Endodermal cell (in vitro differentiated cells): ENCODE results near the gene WDR73. TPM values are rescaled to one million over a fixed set of nuclear protein-coding genes. Genes with fewer than 3 reads are reported as not detected.

Experiments used
- DNase-seq: peaks from one replicate; pipeline ENCODE4 v3.0.0-alpha.2; 2017
- H3K27ac ChIP-seq: 2 replicates; pipeline ENCODE4 v1.5.1; 2013; ENCODE audit warnings: mild to moderate bottlenecking, low read depth, low read length, moderate library complexity
- H3K27me3 ChIP-seq: 2 replicates; pipeline ENCODE4 v1.6.1; 2013; ENCODE audit warnings: mild to moderate bottlenecking, low read length, moderate library complexity; ENCODE audit not compliant: insufficient read depth, control insufficient read depth, poor library complexity, severe bottlenecking
- H3K36me3 ChIP-seq: 2 replicates; pipeline ENCODE4 v1.7.0; 2013; ENCODE audit warnings: mild to moderate bottlenecking, low read length, moderate library complexity; ENCODE audit not compliant: control insufficient read depth, insufficient read depth
- H3K4me1 ChIP-seq: one replicate; pipeline ENCODE4 v1.7.0; 2013; ENCODE audit warnings: low read length; ENCODE audit not compliant: control insufficient read depth, insufficient read depth
- H3K4me3 ChIP-seq: 2 replicates; pipeline ENCODE4 v1.5.1; 2013; ENCODE audit warnings: mild to moderate bottlenecking, low read length, moderate library complexity
- H3K9ac ChIP-seq: 2 replicates; pipeline ENCODE4 v1.6.1; 2013; ENCODE audit warnings: mild to moderate bottlenecking, low read length, moderate library complexity; ENCODE audit not compliant: poor library complexity, severe bottlenecking; ENCODE audit errors: extremely low read depth
- H3K9me3 ChIP-seq: 2 replicates; pipeline ENCODE4 v1.6.1; 2013; ENCODE audit warnings: mild to moderate bottlenecking, low read length, moderate library complexity; ENCODE audit not compliant: control insufficient read depth
- H3K27ac Mint-ChIP-seq: 2 replicates; pipeline ENCODE4 v1.8.0; 2020; ENCODE audit warnings: mixed read lengths
- H3K27me3 Mint-ChIP-seq: 2 replicates; pipeline ENCODE4 v1.8.0; 2021; ENCODE audit warnings: mild to moderate bottlenecking, mixed read lengths; ENCODE audit not compliant: insufficient read depth
- H3K36me3 Mint-ChIP-seq: 2 replicates; pipeline ENCODE4 v1.8.0; 2020; ENCODE audit warnings: low read depth, mixed read lengths
- H3K4me1 Mint-ChIP-seq: 2 replicates; pipeline ENCODE4 v1.8.0; 2020; ENCODE audit warnings: mixed read lengths
- H3K4me3 Mint-ChIP-seq: 2 replicates; pipeline ENCODE4 v1.8.0; 2020; ENCODE audit warnings: mild to moderate bottlenecking, moderate library complexity, mixed read lengths
- H3K9me3 Mint-ChIP-seq: 2 replicates; pipeline ENCODE4 v1.8.0; 2020; ENCODE audit warnings: mild to moderate bottlenecking, mixed read lengths
- CTCF ChIP-seq: fragments of 200-600 bp; sonication (generic); conservative IDR thresholded peaks from 2 replicates; pipeline ENCODE4 v1.5.0; 2021; ENCODE audit warnings: antibody characterized with exemption, mild to moderate bottlenecking
- WGBS, 2 experiments: methylation state at CpG; one replicate each; pipeline versions ENCODE4 v1.1.5 to v1.1.7; 2013; ENCODE audit warnings: missing lambda C conversion rate in 2 of 2, mixed read lengths in 1 of 2; ENCODE audit not compliant: insufficient coverage in 1 of 2, insufficient read length in 1 of 2; 5-methylcytosine and 5-hydroxymethylcytosine counted together
- total RNA-seq, 2 donors: library from RNA; stranded (reverse); fragmentation: NEBNext Ultra II Directional in 1 of 2; extraction: Animal tissue kit (Norgen Biotek cat#: 25700) in 1 of 2; gene quantifications; 2 replicates in 1 of 2; 3 replicates in 1 of 2; pipeline ENCODE4 v1.2.1, GENCODE V29; 2021

Gene WDR73
- total RNA-seq, 2 donors from 2014 or later: 44.1 to 46.8 TPM

- H3K27me3 ChIP-seq: peaks cover 12% of the 10 kb centered on the region
- H3K4me3 ChIP-seq: no peak overlapping the region
- no peak overlapping the region for H3K27ac ChIP-seq
- no peak overlapping the region for H3K4me3 Mint-ChIP-seq
- peaks cover 7% of the 10 kb centered on the region for H3K4me1 Mint-ChIP-seq
- no peaks in the 10 kb centered on the region for H3K9me3 Mint-ChIP-seq
- DNase-seq: peak; percentile 72
- peaks cover 12% of the 10 kb centered on the region for H3K27me3 Mint-ChIP-seq
- peak overlapping the region; percentile 22 for H3K27ac Mint-ChIP-seq
- peaks cover 38% of the 10 kb centered on the region for H3K36me3 Mint-ChIP-seq
- no peak overlapping the region for H3K9ac ChIP-seq
- 79 to 83% methylated on average over 1 to 3 of the region's 3 CpGs for WGBS, 2 experiments
- no peaks in the 10 kb centered on the region for H3K9me3 ChIP-seq
- H3K4me1 ChIP-seq: no peaks in the 10 kb centered on the region
- TF ChIP-seq CTCF: peak; percentile 65
- peaks cover 60% of the 10 kb centered on the region for H3K36me3 ChIP-seq
Measured at GRCh38 chr15:84638103-84638502, 16.0 kb downstream of the WDR73 start.

- Histone ChIP-seq H3K4me3 (peak overlapping the region; percentile 83), H3K27ac (no peak overlapping the region), H3K36me3 (peaks cover 24% of the 10 kb centered on the region), H3K9ac (no peak overlapping the region), H3K9me3 (no peaks in the 10 kb centered on the region), H3K4me1 (no peaks in the 10 kb centered on the region), H3K27me3 (peaks cover 24% of the 10 kb centered on the region)
- 37 to 55% methylated on average over 15 to 23 of the region's 23 CpGs for WGBS, 2 experiments
- H3K4me3 Mint-ChIP-seq: peak overlapping the region; percentile 64
- DNase-seq: no peak
- peaks cover 20% of the 10 kb centered on the region for H3K4me1 Mint-ChIP-seq
- no peak for TF ChIP-seq CTCF
- H3K27ac Mint-ChIP-seq: no peak overlapping the region
- H3K27me3 Mint-ChIP-seq: peaks cover 17% of the 10 kb centered on the region
- H3K9me3 Mint-ChIP-seq: no peaks in the 10 kb centered on the region
- peaks cover 12% of the 10 kb centered on the region for H3K36me3 Mint-ChIP-seq
Measured at GRCh38 chr15:84634228-84634837, 19.8 kb downstream of the WDR73 start.

- H3K9me3 ChIP-seq: no peaks in the 10 kb centered on the region
- TF ChIP-seq CTCF: peak; percentile 21
- 1 to 3% methylated on average over 30 to 105 of the region's 105 CpGs for whole genome bisulfite sequencing, 2 experiments
- no peaks in the 10 kb centered on the region for H3K4me1 ChIP-seq
- Mint-ChIP-seq H3K36me3 (peaks cover 8% of the 10 kb centered on the region), H3K27ac (peak overlapping the region; percentile 61), H3K4me3 (peak overlapping the region; percentile 64), H3K9me3 (no peaks in the 10 kb centered on the region), H3K4me1 (peaks cover 20% of the 10 kb centered on the region), H3K27me3 (peaks cover 17% of the 10 kb centered on the region)
- peaks cover 19% of the 10 kb centered on the region for H3K36me3 ChIP-seq
- H3K27me3 ChIP-seq: peaks cover 24% of the 10 kb centered on the region
- peak overlapping the region; percentile 83 for H3K4me3 ChIP-seq
- no peak overlapping the region for H3K9ac ChIP-seq
- no peak overlapping the region for H3K27ac ChIP-seq
- DNase-seq: peak; percentile 89
Measured at GRCh38 chr15:84633311-84634227, 20.5 kb downstream of the WDR73 start.
